ENCODE results near the gene AMIGO2. TPM values are rescaled to one million over a fixed set of nuclear protein-coding genes. Genes with fewer than 3 reads are reported as not detected.

AMIGO2 gene
- total and polyA plus RNA-seq, 9 of the 15 experiments (the other 6 are each of a cell fraction or from before 2014, with no cell fraction given) = 2.0 to 8.3 (median 3.8) TPM

DNA sequence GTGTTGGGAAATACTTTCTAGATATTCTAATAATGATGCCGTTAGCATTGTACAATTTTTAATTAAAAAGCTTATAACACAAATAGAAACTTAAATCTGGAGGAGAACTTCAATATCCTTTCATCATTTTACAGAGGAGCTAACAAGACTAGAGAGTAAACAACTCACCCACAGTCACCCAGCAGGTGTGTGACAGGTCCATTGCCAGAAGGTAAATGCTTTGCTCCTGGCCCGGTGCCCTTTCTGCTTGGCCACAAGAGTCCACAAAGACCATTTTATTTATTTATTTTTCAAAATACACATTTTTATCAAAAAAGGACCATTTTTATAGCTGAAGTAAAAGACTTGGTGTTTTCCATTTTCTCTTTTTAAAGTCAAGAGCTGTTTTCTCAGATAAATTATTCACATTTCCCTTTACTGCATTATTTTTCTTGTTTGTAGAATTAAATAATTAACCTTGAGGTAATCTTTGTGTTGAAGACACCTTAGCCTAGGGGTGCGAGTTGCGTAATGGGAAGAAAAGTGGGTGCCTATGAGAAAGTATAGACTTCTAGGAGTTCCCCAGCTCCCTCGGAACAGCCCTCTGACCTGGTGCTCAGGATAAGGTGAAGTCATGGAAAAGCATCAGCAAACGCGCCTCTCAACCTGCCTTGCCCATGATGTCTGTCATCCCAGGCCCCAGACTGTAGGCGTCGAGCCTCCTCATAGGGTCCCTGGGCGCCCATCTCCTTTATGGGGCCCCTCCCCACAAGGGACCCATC, 26.3 kb upstream of the AMIGO2 start (continued):
- TF ChIP-seq, protein P1, sequence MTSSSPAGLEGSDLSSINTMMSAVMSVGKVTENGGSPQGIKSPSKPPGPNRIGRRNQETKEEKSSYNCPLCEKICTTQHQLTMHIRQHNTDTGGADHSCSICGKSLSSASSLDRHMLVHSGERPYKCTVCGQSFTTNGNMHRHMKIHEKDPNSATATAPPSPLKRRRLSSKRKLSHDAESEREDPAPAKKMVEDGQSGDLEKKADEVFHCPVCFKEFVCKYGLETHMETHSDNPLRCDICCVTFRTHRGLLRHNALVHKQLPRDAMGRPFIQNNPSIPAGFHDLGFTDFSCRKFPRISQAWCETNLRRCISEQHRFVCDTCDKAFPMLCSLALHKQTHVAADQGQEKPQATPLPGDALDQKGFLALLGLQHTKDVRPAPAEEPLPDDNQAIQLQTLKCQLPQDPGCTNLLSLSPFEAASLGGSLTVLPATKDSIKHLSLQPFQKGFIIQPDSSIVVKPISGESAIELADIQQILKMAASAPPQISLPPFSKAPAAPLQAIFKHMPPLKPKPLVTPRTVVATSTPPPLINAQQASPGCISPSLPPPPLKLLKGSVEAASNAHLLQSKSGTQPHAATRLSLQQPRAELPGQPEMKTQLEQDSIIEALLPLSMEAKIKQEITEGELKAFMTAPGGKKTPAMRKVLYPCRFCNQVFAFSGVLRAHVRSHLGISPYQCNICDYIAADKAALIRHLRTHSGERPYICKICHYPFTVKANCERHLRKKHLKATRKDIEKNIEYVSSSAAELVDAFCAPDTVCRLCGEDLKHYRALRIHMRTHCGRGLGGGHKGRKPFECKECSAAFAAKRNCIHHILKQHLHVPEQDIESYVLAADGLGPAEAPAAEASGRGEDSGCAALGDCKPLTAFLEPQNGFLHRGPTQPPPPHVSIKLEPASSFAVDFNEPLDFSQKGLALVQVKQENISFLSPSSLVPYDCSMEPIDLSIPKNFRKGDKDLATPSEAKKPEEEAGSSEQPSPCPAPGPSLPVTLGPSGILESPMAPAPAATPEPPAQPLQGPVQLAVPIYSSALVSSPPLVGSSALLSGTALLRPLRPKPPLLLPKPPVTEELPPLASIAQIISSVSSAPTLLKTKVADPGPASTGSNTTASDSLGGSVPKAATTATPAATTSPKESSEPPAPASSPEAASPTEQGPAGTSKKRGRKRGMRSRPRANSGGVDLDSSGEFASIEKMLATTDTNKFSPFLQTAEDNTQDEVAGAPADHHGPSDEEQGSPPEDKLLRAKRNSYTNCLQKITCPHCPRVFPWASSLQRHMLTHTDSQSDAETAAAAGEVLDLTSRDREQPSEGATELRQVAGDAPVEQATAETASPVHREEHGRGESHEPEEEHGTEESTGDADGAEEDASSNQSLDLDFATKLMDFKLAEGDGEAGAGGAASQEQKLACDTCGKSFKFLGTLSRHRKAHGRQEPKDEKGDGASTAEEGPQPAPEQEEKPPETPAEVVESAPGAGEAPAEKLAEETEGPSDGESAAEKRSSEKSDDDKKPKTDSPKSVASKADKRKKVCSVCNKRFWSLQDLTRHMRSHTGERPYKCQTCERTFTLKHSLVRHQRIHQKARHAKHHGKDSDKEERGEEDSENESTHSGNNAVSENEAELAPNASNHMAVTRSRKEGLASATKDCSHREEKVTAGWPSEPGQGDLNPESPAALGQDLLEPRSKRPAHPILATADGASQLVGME (CRISPR knock-in tag; IDR thresholded peaks at IDR 0.05) = no peak
- TF ChIP-seq TBL1XR1 (IDR thresholded peaks at IDR 0.05; ENCODE audit: low read length in 2 of 2) = no peak
- no peak for TF ChIP-seq SIRT6 (IDR thresholded peaks at IDR 0.05; ENCODE audit: low read depth, low read length)
- TF ChIP-seq, protein P2, sequence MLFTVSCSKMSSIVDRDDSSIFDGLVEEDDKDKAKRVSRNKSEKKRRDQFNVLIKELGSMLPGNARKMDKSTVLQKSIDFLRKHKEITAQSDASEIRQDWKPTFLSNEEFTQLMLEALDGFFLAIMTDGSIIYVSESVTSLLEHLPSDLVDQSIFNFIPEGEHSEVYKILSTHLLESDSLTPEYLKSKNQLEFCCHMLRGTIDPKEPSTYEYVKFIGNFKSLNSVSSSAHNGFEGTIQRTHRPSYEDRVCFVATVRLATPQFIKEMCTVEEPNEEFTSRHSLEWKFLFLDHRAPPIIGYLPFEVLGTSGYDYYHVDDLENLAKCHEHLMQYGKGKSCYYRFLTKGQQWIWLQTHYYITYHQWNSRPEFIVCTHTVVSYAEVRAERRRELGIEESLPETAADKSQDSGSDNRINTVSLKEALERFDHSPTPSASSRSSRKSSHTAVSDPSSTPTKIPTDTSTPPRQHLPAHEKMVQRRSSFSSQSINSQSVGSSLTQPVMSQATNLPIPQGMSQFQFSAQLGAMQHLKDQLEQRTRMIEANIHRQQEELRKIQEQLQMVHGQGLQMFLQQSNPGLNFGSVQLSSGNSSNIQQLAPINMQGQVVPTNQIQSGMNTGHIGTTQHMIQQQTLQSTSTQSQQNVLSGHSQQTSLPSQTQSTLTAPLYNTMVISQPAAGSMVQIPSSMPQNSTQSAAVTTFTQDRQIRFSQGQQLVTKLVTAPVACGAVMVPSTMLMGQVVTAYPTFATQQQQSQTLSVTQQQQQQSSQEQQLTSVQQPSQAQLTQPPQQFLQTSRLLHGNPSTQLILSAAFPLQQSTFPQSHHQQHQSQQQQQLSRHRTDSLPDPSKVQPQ (CRISPR knock-in tag; IDR thresholded peaks at IDR 0.05; ENCODE audit: borderline replicate concordance) = no peak
- TF ChIP-seq, protein P3, sequence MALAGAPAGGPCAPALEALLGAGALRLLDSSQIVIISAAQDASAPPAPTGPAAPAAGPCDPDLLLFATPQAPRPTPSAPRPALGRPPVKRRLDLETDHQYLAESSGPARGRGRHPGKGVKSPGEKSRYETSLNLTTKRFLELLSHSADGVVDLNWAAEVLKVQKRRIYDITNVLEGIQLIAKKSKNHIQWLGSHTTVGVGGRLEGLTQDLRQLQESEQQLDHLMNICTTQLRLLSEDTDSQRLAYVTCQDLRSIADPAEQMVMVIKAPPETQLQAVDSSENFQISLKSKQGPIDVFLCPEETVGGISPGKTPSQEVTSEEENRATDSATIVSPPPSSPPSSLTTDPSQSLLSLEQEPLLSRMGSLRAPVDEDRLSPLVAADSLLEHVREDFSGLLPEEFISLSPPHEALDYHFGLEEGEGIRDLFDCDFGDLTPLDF (CRISPR knock-in tag; IDR thresholded peaks at IDR 0.05) = no peak
- TF ChIP-seq, protein P4, sequence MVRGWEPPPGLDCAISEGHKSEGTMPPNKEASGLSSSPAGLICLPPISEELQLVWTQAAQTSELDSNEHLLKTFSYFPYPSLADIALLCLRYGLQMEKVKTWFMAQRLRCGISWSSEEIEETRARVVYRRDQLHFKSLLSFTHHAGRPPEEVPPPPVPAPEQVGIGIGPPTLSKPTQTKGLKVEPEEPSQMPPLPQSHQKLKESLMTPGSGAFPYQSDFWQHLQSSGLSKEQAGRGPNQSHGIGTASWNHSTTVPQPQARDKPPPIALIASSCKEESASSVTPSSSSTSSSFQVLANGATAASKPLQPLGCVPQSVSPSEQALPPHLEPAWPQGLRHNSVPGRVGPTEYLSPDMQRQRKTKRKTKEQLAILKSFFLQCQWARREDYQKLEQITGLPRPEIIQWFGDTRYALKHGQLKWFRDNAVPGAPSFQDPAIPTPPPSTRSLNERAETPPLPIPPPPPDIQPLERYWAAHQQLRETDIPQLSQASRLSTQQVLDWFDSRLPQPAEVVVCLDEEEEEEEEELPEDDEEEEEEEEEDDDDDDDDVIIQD (CRISPR knock-in tag; IDR thresholded peaks at IDR 0.05) = no peak
- TF ChIP-seq, protein P5, sequence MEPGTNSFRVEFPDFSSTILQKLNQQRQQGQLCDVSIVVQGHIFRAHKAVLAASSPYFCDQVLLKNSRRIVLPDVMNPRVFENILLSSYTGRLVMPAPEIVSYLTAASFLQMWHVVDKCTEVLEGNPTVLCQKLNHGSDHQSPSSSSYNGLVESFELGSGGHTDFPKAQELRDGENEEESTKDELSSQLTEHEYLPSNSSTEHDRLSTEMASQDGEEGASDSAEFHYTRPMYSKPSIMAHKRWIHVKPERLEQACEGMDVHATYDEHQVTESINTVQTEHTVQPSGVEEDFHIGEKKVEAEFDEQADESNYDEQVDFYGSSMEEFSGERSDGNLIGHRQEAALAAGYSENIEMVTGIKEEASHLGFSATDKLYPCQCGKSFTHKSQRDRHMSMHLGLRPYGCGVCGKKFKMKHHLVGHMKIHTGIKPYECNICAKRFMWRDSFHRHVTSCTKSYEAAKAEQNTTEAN (CRISPR knock-in tag; IDR thresholded peaks at IDR 0.05) = no peak
- TF ChIP-seq, protein P6, sequence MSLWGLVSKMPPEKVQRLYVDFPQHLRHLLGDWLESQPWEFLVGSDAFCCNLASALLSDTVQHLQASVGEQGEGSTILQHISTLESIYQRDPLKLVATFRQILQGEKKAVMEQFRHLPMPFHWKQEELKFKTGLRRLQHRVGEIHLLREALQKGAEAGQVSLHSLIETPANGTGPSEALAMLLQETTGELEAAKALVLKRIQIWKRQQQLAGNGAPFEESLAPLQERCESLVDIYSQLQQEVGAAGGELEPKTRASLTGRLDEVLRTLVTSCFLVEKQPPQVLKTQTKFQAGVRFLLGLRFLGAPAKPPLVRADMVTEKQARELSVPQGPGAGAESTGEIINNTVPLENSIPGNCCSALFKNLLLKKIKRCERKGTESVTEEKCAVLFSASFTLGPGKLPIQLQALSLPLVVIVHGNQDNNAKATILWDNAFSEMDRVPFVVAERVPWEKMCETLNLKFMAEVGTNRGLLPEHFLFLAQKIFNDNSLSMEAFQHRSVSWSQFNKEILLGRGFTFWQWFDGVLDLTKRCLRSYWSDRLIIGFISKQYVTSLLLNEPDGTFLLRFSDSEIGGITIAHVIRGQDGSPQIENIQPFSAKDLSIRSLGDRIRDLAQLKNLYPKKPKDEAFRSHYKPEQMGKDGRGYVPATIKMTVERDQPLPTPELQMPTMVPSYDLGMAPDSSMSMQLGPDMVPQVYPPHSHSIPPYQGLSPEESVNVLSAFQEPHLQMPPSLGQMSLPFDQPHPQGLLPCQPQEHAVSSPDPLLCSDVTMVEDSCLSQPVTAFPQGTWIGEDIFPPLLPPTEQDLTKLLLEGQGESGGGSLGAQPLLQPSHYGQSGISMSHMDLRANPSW (CRISPR knock-in tag; IDR thresholded peaks at IDR 0.05) = no peak
- no peak for TF ChIP-seq SRF (CRISPR knock-in tag; IDR thresholded peaks at IDR 0.05)
